ENCODE data around the gene SPTB. TPM values are rescaled to one million over a fixed set of nuclear protein-coding genes. Genes with fewer than 3 reads are reported as not detected.

The SPTB gene
- total RNA-seq, 1 experiment from 2014 or later = 2.3 TPM

DNA sequence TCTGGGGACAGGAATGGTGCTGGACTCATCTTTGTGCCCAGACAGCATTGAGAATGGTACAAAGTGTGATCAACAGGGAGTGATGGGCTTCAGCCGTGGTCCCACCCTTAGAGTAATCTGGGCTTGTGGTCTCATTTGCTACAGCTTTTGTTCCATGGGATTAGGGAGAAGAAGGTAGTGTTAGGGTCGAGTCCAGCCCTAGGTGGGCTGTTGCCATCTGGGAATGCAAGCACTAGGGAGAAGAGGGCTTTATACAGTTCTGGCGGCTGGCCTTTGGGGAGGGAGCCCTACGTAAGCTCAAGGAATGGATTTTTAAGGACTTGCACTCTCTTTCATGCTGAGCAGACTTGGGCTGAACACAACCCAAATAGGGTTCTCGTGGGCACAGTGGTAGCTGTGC lies 170.6 kb downstream of the SPTB start:
- Histone ChIP-seq H3K27ac (ENCODE audit: low read length) (peak overlapping the region; percentile 74; the same call in 1 of the 2 replicates), H3K27me3 (ENCODE audit: low read length) (no peaks in the 10 kb centered on the region), H2AFZ (ENCODE audit: low read length) (no peak overlapping the region), H3F3A (ENCODE audit: low read length, unreplicated experiment) (peaks cover 3% of the 10 kb centered on the region), H3K4me3 (ENCODE audit: low read length) (no peak overlapping the region), H3K79me2 (ENCODE audit: low read length) (peaks cover 98% of the 10 kb centered on the region), H3K36me3 (ENCODE audit: low read depth, low read length) (peaks cover 4% of the 10 kb centered on the region), H3K9me3 (ENCODE audit: low read length) (no peaks in the 10 kb centered on the region), H3K9me2 (replicated peaks; ENCODE audit: low read length) (no peaks in the 10 kb centered on the region), H4K20me1 (ENCODE audit: low read length) (peaks cover 22% of the 10 kb centered on the region; the same call in 1 of the 2 replicates), H3K9ac (ENCODE audit: low read length) (no peak overlapping the region), H3K4me1 (ENCODE audit: insufficient read depth, low read length) (peaks cover 41% of the 10 kb centered on the region), H3K4me2 (ENCODE audit: low read length) (peak overlapping the region; percentile 95)
- ATAC-seq (no peak), DNase-seq (no peak)
- ChIA-PET POLR2A (ENCODE audit: unreplicated experiment) (interaction anchor here (0.7 kb wide), 1 partner anchor 41 kb away, joined by 12 read pairs; no protein-coding TSS in a partner anchor), CTCF (interaction anchor here (0.7 kb wide), 1 partner anchor 16 kb away, joined by 6 read pairs; no protein-coding TSS in a partner anchor)
- intact Hi-C loops (cut with micrococcal nuclease) = no loop called here
- no TSS peak for BruUV-seq (replicated peaks)
- no peak for TF ChIP-seq EZH2phosphoT487 (IDR thresholded peaks at IDR 0.05; ENCODE audit: borderline replicate concordance, low read length)

GRCh38 chr14:64708148-64709004 lies 171.3 kb downstream of the SPTB start:
- Histone ChIP-seq H3K4me2 (ENCODE audit: low read length) (peak overlapping the region; percentile 95), H3K79me2 (ENCODE audit: low read length) (peaks cover 90% of the 10 kb centered on the region), H2AFZ (ENCODE audit: low read length) (no peak overlapping the region), H3K27ac (ENCODE audit: low read length) (peak overlapping the region; percentile 74), H3K9me2 (replicated peaks; ENCODE audit: low read length) (no peaks in the 10 kb centered on the region), H3K36me3 (ENCODE audit: low read depth, low read length) (peaks cover 2% of the 10 kb centered on the region), H3K9me3 (ENCODE audit: low read length) (no peaks in the 10 kb centered on the region), H4K20me1 (ENCODE audit: low read length) (peaks cover 22% of the 10 kb centered on the region; the same call in 1 of the 2 replicates), H3K27me3 (ENCODE audit: low read length) (no peaks in the 10 kb centered on the region), H3K4me1 (ENCODE audit: insufficient read depth, low read length) (peaks cover 47% of the 10 kb centered on the region), H3F3A (ENCODE audit: low read length, unreplicated experiment) (peaks cover 3% of the 10 kb centered on the region), H3K9ac (ENCODE audit: low read length) (peak overlapping the region; percentile 36), H3K4me3 (ENCODE audit: low read length) (peak overlapping the region; percentile 24; the same call in 1 of the 2 replicates)
- BruUV-seq (replicated peaks) = no TSS peak
- intact Hi-C loops (cut with micrococcal nuclease) = loop anchor here (1.0 kb wide), 1 partner anchor 12 kb away; no protein-coding TSS in a partner anchor
- ChIA-PET CTCF (interaction anchor here (0.7 to 1.0 kb wide), 3 partner anchors 10 to 56 kb away, joined by 3 to 6 read pairs (median 3); no protein-coding TSS in a partner anchor), POLR2A (ENCODE audit: unreplicated experiment) (interaction anchor here (0.7 kb wide), 2 partner anchors 41 to 54 kb away, joined by 3 to 12 read pairs; no protein-coding TSS in a partner anchor)
- ATAC-seq (peak; percentile 8), DNase-seq (peak; percentile 80)
- TF ChIP-seq, protein P1, sequence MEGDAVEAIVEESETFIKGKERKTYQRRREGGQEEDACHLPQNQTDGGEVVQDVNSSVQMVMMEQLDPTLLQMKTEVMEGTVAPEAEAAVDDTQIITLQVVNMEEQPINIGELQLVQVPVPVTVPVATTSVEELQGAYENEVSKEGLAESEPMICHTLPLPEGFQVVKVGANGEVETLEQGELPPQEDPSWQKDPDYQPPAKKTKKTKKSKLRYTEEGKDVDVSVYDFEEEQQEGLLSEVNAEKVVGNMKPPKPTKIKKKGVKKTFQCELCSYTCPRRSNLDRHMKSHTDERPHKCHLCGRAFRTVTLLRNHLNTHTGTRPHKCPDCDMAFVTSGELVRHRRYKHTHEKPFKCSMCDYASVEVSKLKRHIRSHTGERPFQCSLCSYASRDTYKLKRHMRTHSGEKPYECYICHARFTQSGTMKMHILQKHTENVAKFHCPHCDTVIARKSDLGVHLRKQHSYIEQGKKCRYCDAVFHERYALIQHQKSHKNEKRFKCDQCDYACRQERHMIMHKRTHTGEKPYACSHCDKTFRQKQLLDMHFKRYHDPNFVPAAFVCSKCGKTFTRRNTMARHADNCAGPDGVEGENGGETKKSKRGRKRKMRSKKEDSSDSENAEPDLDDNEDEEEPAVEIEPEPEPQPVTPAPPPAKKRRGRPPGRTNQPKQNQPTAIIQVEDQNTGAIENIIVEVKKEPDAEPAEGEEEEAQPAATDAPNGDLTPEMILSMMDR (conservative IDR thresholded peaks at IDR 0.05; ENCODE audit: low read depth, low read length) = 0 out of 2 replicates have a peak, but pooled peaks have one; percentile 8
- TF ChIP-seq EZH2phosphoT487 (IDR thresholded peaks at IDR 0.05; ENCODE audit: borderline replicate concordance, low read length) (no peak), EZH2 (IDR thresholded peaks at IDR 0.05; ENCODE audit: low read length, unreplicated experiment) (no peak)

DNA sequence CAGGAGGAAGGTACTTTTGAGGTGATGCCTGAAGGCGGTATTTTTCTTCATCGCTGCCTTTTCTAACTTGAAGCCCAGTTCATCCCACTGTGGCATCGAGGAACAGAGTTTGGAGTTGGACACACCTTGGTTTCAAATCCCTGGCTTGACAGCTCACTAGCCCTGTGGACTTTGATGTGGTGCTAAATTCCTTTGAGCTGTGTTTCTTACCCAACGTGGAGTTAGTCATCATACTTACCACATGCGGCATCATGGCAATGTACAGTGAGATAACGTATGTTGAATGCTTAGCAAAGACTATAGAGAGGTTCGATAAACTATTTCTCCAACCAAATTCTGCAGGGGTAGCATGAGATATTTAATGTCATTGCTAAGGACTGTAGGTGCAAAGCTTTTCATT lies 172.0 kb downstream of the SPTB start:
- peak; percentile 91 for DNase-seq
- H3K4me2 ChIP-seq (ENCODE audit: low read length) = peak overlapping the region; percentile 95
- ChIA-PET POLR2A (ENCODE audit: unreplicated experiment) (interaction anchor here (0.7 kb wide), 1 partner anchor 55 kb away, joined by 3 read pairs; no protein-coding TSS in a partner anchor), CTCF (interaction anchor here (0.6 to 1.0 kb wide), 3 partner anchors 10 to 57 kb away, joined by 3 to 4 read pairs (median 3); no protein-coding TSS in a partner anchor)
- H3K4me1 ChIP-seq (ENCODE audit: insufficient read depth, low read length) = peaks cover 53% of the 10 kb centered on the region
- TF ChIP-seq EZH2phosphoT487 (IDR thresholded peaks at IDR 0.05; ENCODE audit: borderline replicate concordance, low read length) (no peak), EZH2 (IDR thresholded peaks at IDR 0.05; ENCODE audit: low read length, unreplicated experiment) (no peak)
- TF ChIP-seq, protein P1 (conservative IDR thresholded peaks at IDR 0.05; ENCODE audit: low read depth, low read length) = no peak
- peaks cover 22% of the 10 kb centered on the region; the same call in 1 of the 2 replicates for H4K20me1 ChIP-seq (ENCODE audit: low read length)
- intact Hi-C loops (cut with micrococcal nuclease) = loop anchor here (1.0 kb wide), 1 partner anchor 13 kb away; no protein-coding TSS in a partner anchor
- TSS peak; percentile 3 for BruUV-seq (replicated peaks)
- H3K9me2 ChIP-seq (replicated peaks; ENCODE audit: low read length) = no peaks in the 10 kb centered on the region
- H3K79me2 ChIP-seq (ENCODE audit: low read length) = peaks cover 83% of the 10 kb centered on the region
- H3F3A ChIP-seq (ENCODE audit: low read length, unreplicated experiment) = peaks cover 3% of the 10 kb centered on the region
- peak; percentile 29 for ATAC-seq
- H3K4me3 ChIP-seq (ENCODE audit: low read length) = peak overlapping the region; percentile 24; the same call in 1 of the 2 replicates
- H3K27me3 ChIP-seq (ENCODE audit: low read length) = no peaks in the 10 kb centered on the region
- H3K27ac ChIP-seq (ENCODE audit: low read length) = peak overlapping the region; percentile 74
- no peaks in the 10 kb centered on the region for H3K9me3 ChIP-seq (ENCODE audit: low read length)
- no peak overlapping the region for H2AFZ ChIP-seq (ENCODE audit: low read length)
- no peaks in the 10 kb centered on the region; the same call in 1 of the 2 replicates for H3K36me3 ChIP-seq (ENCODE audit: low read depth, low read length)
- H3K9ac ChIP-seq (ENCODE audit: low read length) = peak overlapping the region; percentile 36

All from PC-3 (cell line).